NT2/D1 (cell line): ENCODE measurements around the gene ZNF469.

Experiments
- DNase-seq: peaks from one replicate; pipeline ENCODE4 v3.0.0-alpha.2; 2011; ENCODE audit warnings: low read depth, low spot score
- H3K27me3 ChIP-seq: 2 replicates; pipeline ENCODE4 v1.6.0; 2011; ENCODE audit warnings: mild to moderate bottlenecking; ENCODE audit not compliant: insufficient read length, insufficient read depth
- H3K36me3 ChIP-seq: 2 replicates; pipeline ENCODE4 v1.6.1; 2011; ENCODE audit warnings: mild to moderate bottlenecking, low read length, mixed read lengths; ENCODE audit not compliant: insufficient read depth, insufficient read length
- H3K4me1 ChIP-seq: 2 replicates; pipeline ENCODE4 v1.5.1; 2011; ENCODE audit not compliant: insufficient read depth, insufficient read length
- H3K4me3 ChIP-seq: 2 replicates; pipeline ENCODE4 v1.5.1; 2011; ENCODE audit warnings: low read depth; ENCODE audit not compliant: insufficient read length
- H3K9ac ChIP-seq: 2 replicates; pipeline ENCODE4 v1.6.0; 2011; ENCODE audit warnings: low read depth; ENCODE audit not compliant: insufficient read length
- H3K9me3 ChIP-seq: 2 replicates; pipeline ENCODE4 v1.5.1; 2011; ENCODE audit warnings: mild to moderate bottlenecking, low read length; ENCODE audit not compliant: insufficient read depth
- SUZ12 ChIP-seq: IDR thresholded peaks from 2 replicates; pipeline ENCODE4 v1.6.1; 2011; ENCODE audit not compliant: insufficient read length, insufficient read depth; ENCODE audit errors: extremely low read depth
- YY1 ChIP-seq: IDR thresholded peaks from 2 replicates; pipeline ENCODE4 v1.6.1; 2011; ENCODE audit not compliant: insufficient read length, insufficient read depth
- ZNF274 ChIP-seq: IDR thresholded peaks from 2 replicates; pipeline ENCODE4 v1.6.1; 2011; ENCODE audit warnings: mild to moderate bottlenecking, low read depth, low read length

The ZNF469 gene

GRCh38 chr16:88416686-88417085 lies 33.9 kb downstream of the ZNF469 start:
- no peaks in the 10 kb centered on the region for H3K9me3 ChIP-seq
- H3K4me1 ChIP-seq, result peaks cover 6% of the 10 kb centered on the region
- no peak overlapping the region for H3K4me3 ChIP-seq
- no peak for DNase-seq
- no peaks in the 10 kb centered on the region for H3K27me3 ChIP-seq
- TF ChIP-seq SUZ12 (no peak), ZNF274 (no peak), YY1 (no peak)
- H3K9ac ChIP-seq, result no peak overlapping the region
- H3K36me3 ChIP-seq, result no peaks in the 10 kb centered on the region

GRCh38 chr16:88417684-88418476 lies 35.1 kb downstream of the ZNF469 start:
- DNase-seq, result no peak
- no peak for TF ChIP-seq ZNF274
- TF ChIP-seq YY1, result no peak
- TF ChIP-seq SUZ12, result no peak
- H3K27me3 ChIP-seq, result no peaks in the 10 kb centered on the region
- H3K9me3 ChIP-seq, result no peaks in the 10 kb centered on the region
- H3K9ac ChIP-seq, result no peak overlapping the region
- H3K4me1 ChIP-seq, result peaks cover 6% of the 10 kb centered on the region
- no peaks in the 10 kb centered on the region for H3K36me3 ChIP-seq
- H3K4me3 ChIP-seq, result no peak overlapping the region

GRCh38 chr16:88418869-88419268 lies 36.1 kb downstream of the ZNF469 start:
- Histone ChIP-seq H3K4me1 (peaks cover 6% of the 10 kb centered on the region), H3K27me3 (no peaks in the 10 kb centered on the region), H3K9me3 (no peaks in the 10 kb centered on the region), H3K36me3 (no peaks in the 10 kb centered on the region), H3K4me3 (no peak overlapping the region), H3K9ac (no peak overlapping the region)
- TF ChIP-seq ZNF274 (no peak), YY1 (no peak), SUZ12 (no peak)
- DNase-seq, result no peak

GRCh38 chr16:88419790-88420189 lies 37.0 kb downstream of the ZNF469 start:
- Histone ChIP-seq H3K4me3 (no peak overlapping the region), H3K9me3 (no peaks in the 10 kb centered on the region), H3K27me3 (no peaks in the 10 kb centered on the region), H3K36me3 (no peaks in the 10 kb centered on the region), H3K4me1 (peaks cover 6% of the 10 kb centered on the region), H3K9ac (no peak overlapping the region)
- TF ChIP-seq YY1 (no peak), SUZ12 (no peak), ZNF274 (no peak)
- DNase-seq, result no peak

GRCh38 chr16:88420496-88420895 lies 37.7 kb downstream of the ZNF469 start:
- no peak overlapping the region for H3K4me3 ChIP-seq
- no peaks in the 10 kb centered on the region for H3K9me3 ChIP-seq
- H3K36me3 ChIP-seq, result peaks cover 3% of the 10 kb centered on the region
- H3K4me1 ChIP-seq, result peaks cover 4% of the 10 kb centered on the region
- TF ChIP-seq YY1 (no peak), ZNF274 (no peak), SUZ12 (no peak)
- H3K27me3 ChIP-seq, result no peaks in the 10 kb centered on the region
- H3K9ac ChIP-seq, result peak overlapping the region; percentile 32
- no peak for DNase-seq

- no peak for DNase-seq
- H3K4me3 ChIP-seq, result no peak overlapping the region
Observed at GRCh38 chr16:88421301-88421700, 38.5 kb downstream of the ZNF469 start.

GRCh38 chr16:88421871-88422433 lies 39.2 kb downstream of the ZNF469 start:
- TF ChIP-seq SUZ12 (no peak), ZNF274 (no peak), YY1 (no peak)
- Histone ChIP-seq H3K9me3 (no peaks in the 10 kb centered on the region), H3K27me3 (no peaks in the 10 kb centered on the region), H3K36me3 (peaks cover 6% of the 10 kb centered on the region), H3K4me3 (no peak overlapping the region), H3K9ac (no peak overlapping the region), H3K4me1 (peaks cover 4% of the 10 kb centered on the region)
- no peak for DNase-seq

More at GRCh38 chr16:88421301-88421700, 38.5 kb downstream of the ZNF469 start:
- no peaks in the 10 kb centered on the region for H3K27me3 ChIP-seq
- peaks cover 4% of the 10 kb centered on the region for H3K4me1 ChIP-seq
- H3K9ac ChIP-seq, result no peak overlapping the region
- peaks cover 6% of the 10 kb centered on the region for H3K36me3 ChIP-seq
- TF ChIP-seq ZNF274 (no peak), YY1 (no peak), SUZ12 (no peak)
- no peaks in the 10 kb centered on the region for H3K9me3 ChIP-seq
